MCF 10A (cell line): ENCODE results near the gene TRPC4AP. TPM values are rescaled to one million over a fixed set of nuclear protein-coding genes. Genes with fewer than 3 reads are reported as not detected.

Experiments used
- BruUV-seq: library from RNA; stranded (reverse); fragments of 400-500 nt; replicated peaks from 2 replicates; lab custom pipeline; 2021; lab: Mats Ljungman, UMichigan
- CTCF ChIA-PET: fragments of 300-600 bp; sonication (Branson Sonifier 250); formaldehyde crosslinking; extraction: SDS; loops from one replicate; lab custom pipeline; 2021; ENCODE audit warnings: antibody characterized with exemption, inconsistent platforms; lab: Yijun Ruan, JAX
- POLR2A ChIA-PET: fragments of 300-600, 350-650 bp; sonication (Branson Sonifier 250); formaldehyde crosslinking; extraction: SDS; loops from one replicate; lab custom pipeline; 2020; ENCODE audit warnings: antibody characterized with exemption, inconsistent platforms; lab: Yijun Ruan, JAX
- DNase-seq: peaks from one replicate; pipeline ENCODE4 v3.0.0-alpha.2; 2018; ENCODE audit not compliant: unreplicated experiment
- H3K27ac Mint-ChIP-seq: one replicate; pipeline ENCODE4 v1.8.0; 2022; ENCODE audit warnings: mild to moderate bottlenecking, low read depth, mixed read lengths; ENCODE audit not compliant: unreplicated experiment
- H3K27me3 Mint-ChIP-seq: one replicate; pipeline ENCODE4 v1.8.0; 2022; ENCODE audit warnings: mixed read lengths; ENCODE audit not compliant: insufficient read depth, unreplicated experiment
- H3K36me3 Mint-ChIP-seq: one replicate; pipeline ENCODE4 v1.8.0; 2022; ENCODE audit warnings: mild to moderate bottlenecking, moderate library complexity, mixed read lengths; ENCODE audit not compliant: insufficient read depth, unreplicated experiment
- H3K4me1 Mint-ChIP-seq: one replicate; pipeline ENCODE4 v1.8.0; 2022; ENCODE audit warnings: mixed read lengths; ENCODE audit not compliant: insufficient read depth, unreplicated experiment
- H3K4me3 Mint-ChIP-seq: one replicate; pipeline ENCODE4 v1.8.0; 2022; ENCODE audit warnings: mild to moderate bottlenecking, moderate library complexity, mixed read lengths; ENCODE audit not compliant: unreplicated experiment
- H3K9me3 Mint-ChIP-seq: one replicate; pipeline ENCODE4 v1.8.0; 2022; ENCODE audit warnings: mixed read lengths; ENCODE audit not compliant: unreplicated experiment
- intact Hi-C: fragments of 100-400 bp; cut with micrococcal nuclease; formaldehyde crosslinking; loops from 2 replicates; pipeline ENCODE4 v1.14.1; 2022
- total RNA-seq: library from RNA; stranded (reverse); gene quantifications from 2 replicates; pipeline ENCODE4 v1.2.3, GENCODE V29; 2022
- TF ChIP-seq, protein P1 (sequence below): fragments of 200-600 bp; IDR thresholded peaks from one replicate; pipeline ENCODE4 v1.8.0; 2022; ENCODE audit warnings: antibody characterized with exemption, mild to moderate bottlenecking; ENCODE audit not compliant: unreplicated experiment

Gene TRPC4AP
- total RNA-seq, 1 experiment from 2014 or later, result 51.8 TPM

DNA sequence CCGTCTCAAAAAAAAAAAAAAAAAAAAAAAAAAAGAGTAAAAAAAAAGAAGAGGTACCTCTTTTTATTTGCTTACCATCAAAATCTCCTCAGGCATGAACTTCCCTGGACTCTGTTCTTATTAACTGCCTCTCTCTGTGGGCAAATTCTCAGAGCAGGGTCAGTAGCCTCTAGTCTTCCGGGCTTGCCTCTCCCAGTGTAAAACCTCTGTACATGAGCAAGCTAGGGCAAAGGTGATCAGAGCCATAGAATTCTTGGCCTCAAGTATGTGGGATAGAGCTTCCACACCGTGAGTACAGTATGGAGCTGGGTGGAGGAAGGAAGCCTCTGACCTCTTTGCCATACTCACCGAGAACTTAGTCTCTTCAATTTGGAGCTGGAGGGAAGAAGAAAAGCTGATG is 58.5 kb downstream of the TRPC4AP start:
- TF ChIP-seq, protein P1, sequence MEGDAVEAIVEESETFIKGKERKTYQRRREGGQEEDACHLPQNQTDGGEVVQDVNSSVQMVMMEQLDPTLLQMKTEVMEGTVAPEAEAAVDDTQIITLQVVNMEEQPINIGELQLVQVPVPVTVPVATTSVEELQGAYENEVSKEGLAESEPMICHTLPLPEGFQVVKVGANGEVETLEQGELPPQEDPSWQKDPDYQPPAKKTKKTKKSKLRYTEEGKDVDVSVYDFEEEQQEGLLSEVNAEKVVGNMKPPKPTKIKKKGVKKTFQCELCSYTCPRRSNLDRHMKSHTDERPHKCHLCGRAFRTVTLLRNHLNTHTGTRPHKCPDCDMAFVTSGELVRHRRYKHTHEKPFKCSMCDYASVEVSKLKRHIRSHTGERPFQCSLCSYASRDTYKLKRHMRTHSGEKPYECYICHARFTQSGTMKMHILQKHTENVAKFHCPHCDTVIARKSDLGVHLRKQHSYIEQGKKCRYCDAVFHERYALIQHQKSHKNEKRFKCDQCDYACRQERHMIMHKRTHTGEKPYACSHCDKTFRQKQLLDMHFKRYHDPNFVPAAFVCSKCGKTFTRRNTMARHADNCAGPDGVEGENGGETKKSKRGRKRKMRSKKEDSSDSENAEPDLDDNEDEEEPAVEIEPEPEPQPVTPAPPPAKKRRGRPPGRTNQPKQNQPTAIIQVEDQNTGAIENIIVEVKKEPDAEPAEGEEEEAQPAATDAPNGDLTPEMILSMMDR, result no peak
- intact Hi-C loops, result no loop called here
- peaks cover 80% of the 10 kb centered on the region for H3K36me3 Mint-ChIP-seq
- no peaks in the 10 kb centered on the region for H3K27me3 Mint-ChIP-seq
- no peaks in the 10 kb centered on the region for H3K4me1 Mint-ChIP-seq
- no TSS peak for BruUV-seq
- ChIA-PET POLR2A (interaction anchor here (0.6 to 1.1 kb wide), 3 partner anchors 30 to 174 kb away, joined by 3 read pairs; no protein-coding TSS in a partner anchor), CTCF (interaction anchor here (1.2 to 1.6 kb wide), 2 partner anchors 9 to 11 kb away, joined by 4 to 6 read pairs; no protein-coding TSS in a partner anchor)
- H3K4me3 Mint-ChIP-seq, result no peak overlapping the region
- H3K9me3 Mint-ChIP-seq, result no peaks in the 10 kb centered on the region
- DNase-seq, result no peak
- no peak overlapping the region for H3K27ac Mint-ChIP-seq

DNA sequence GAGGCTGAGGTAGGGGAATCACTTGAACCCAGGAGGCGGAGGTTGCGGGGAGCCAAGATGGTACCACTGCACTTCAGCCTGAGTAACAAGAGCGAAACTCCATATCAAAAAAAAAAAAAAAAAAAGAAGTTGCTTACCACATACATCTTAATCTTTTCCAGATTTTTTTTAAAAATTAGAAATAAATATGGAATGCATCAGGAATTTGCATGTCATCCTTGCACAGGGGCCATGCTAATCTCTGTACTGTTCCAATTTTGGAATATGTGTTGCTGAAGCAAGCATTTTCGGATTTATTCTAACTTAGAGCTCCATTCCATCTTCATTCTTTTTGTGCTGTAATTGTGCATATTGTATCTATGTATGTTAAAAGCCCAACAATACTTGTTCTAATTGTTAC is 62.5 kb downstream of the TRPC4AP start:
- no peak overlapping the region for H3K4me3 Mint-ChIP-seq
- no peaks in the 10 kb centered on the region for H3K9me3 Mint-ChIP-seq
- H3K4me1 Mint-ChIP-seq, result no peaks in the 10 kb centered on the region
- intact Hi-C loops, result no loop called here
- TF ChIP-seq, protein P1, result no peak
- peaks cover 87% of the 10 kb centered on the region for H3K36me3 Mint-ChIP-seq
- DNase-seq, result no peak
- no peaks in the 10 kb centered on the region for H3K27me3 Mint-ChIP-seq
- no peak overlapping the region for H3K27ac Mint-ChIP-seq
- ChIA-PET CTCF (interaction anchor here (0.6 kb wide), 2 partner anchors 19 to 158 kb away, joined by 3 read pairs; partner anchors contain the start of gene GGT7), POLR2A (interaction anchor here (1.1 kb wide), 1 partner anchor 11 kb away, joined by 3 read pairs; no protein-coding TSS in a partner anchor)
- no TSS peak for BruUV-seq

DNA sequence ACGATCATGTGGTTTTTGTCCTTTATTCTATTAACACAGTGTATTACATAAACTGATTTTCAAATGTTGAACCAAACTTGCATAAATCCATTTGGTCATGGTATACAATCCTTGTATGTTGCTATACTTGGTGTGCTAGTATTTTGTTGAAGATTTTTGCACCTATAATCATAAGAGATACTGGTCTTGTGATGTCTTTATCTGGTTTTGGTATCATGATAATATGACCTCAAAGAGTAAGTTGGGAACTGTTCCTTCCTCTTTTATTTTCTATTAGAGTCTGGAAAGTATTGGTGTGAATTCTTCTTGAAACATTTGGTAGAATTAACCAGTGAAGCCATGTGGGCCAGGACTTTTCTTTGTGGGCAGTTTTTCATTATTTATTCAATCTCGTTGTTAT is 65.3 kb downstream of the TRPC4AP start:
- intact Hi-C loops, result no loop called here
- H3K4me1 Mint-ChIP-seq, result no peaks in the 10 kb centered on the region
- BruUV-seq, result no TSS peak
- DNase-seq, result no peak
- CTCF ChIA-PET, result no interaction called here
- no peak overlapping the region for H3K27ac Mint-ChIP-seq
- TF ChIP-seq, protein P1, result no peak
- H3K27me3 Mint-ChIP-seq, result no peaks in the 10 kb centered on the region
- POLR2A ChIA-PET, result interaction anchor here (1.6 kb wide), 1 partner anchor 12 kb away, joined by 4 read pairs; no protein-coding TSS in a partner anchor
- H3K9me3 Mint-ChIP-seq, result no peaks in the 10 kb centered on the region
- peaks cover 81% of the 10 kb centered on the region for H3K36me3 Mint-ChIP-seq
- no peak overlapping the region for H3K4me3 Mint-ChIP-seq

DNA sequence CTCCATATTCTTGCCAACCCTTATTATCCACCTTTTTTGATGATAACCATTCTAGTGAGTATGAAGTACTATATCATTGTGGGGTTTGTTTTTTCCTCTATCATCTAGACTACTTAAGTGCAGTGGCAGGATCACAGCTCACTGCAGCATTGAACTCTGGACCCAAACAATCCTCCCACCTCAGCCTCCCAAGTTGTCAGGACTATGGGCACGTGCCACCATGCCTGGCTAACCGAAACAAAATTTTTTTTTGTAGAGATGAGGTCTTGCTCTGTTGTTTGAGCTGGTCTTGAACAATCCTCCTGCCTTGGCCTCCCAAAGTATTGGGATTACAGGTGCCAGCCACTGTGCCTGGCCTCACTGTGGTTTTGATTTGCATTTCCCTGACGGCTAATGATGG is 67.5 kb downstream of the TRPC4AP start:
- no peak for DNase-seq
- no TSS peak for BruUV-seq
- no peak overlapping the region for H3K27ac Mint-ChIP-seq

More for the DNA sequence above, 67.5 kb downstream of the TRPC4AP start:
- intact Hi-C loops, result no loop called here
- CTCF ChIA-PET, result interaction anchor here (0.6 to 2.2 kb wide), 4 partner anchors 10 to 1066 kb away, joined by 3 to 6 read pairs (median 4); no protein-coding TSS in a partner anchor
- TF ChIP-seq, protein P1, result no peak
- POLR2A ChIA-PET, result interaction anchor here (0.6 to 1.2 kb wide), 2 partner anchors 10 to 48 kb away, joined by 3 read pairs; no protein-coding TSS in a partner anchor
- Mint-ChIP-seq H3K4me3 (no peak overlapping the region), H3K27me3 (no peaks in the 10 kb centered on the region), H3K36me3 (peaks cover 67% of the 10 kb centered on the region), H3K9me3 (no peaks in the 10 kb centered on the region), H3K4me1 (no peaks in the 10 kb centered on the region)
